HL-60 (cell line): ENCODE results near the gene LY6G6F.

Source experiments
- DNase-seq, 2 experiments: peaks; one replicate each; pipeline ENCODE4 v3.0.0-alpha.2; 2010 to 2020; ENCODE audit warnings: low read depth in 1 of 2, low spot score in 1 of 2
- H3K27ac ChIP-seq: fragments of 250-450 bp; sonication (Bioruptor Pico); replicated peaks from 2 replicates; pipeline ENCODE4 v1.5.1; 2020; ENCODE audit warnings: mild to moderate bottlenecking, moderate library complexity
- H3K27me3 ChIP-seq: fragments of 250-450 bp; sonication (Bioruptor Pico); 2 replicates; pipeline ENCODE4 v1.5.1; 2021; ENCODE audit warnings: mild to moderate bottlenecking, moderate library complexity; ENCODE audit not compliant: insufficient read depth, poor library complexity, severe bottlenecking
- H3K4me3 ChIP-seq: replicated peaks from 2 replicates; pipeline ENCODE4 v1.5.1; 2011; ENCODE audit warnings: mild to moderate bottlenecking, control low read depth, low read length; ENCODE audit not compliant: insufficient read depth
- GABPA ChIP-seq: IDR thresholded peaks from 2 replicates; pipeline ENCODE4 v1.6.1; 2012; ENCODE audit warnings: low read depth
- POLR2AphosphoS5 ChIP-seq: IDR thresholded peaks from 2 replicates; pipeline ENCODE4 v1.6.1; 2012; ENCODE audit warnings: low read depth
- SPI1 ChIP-seq: IDR thresholded peaks from 2 replicates; pipeline ENCODE4 v1.6.1; 2012; ENCODE audit warnings: low read depth, mild to moderate bottlenecking, borderline replicate concordance
- TF ChIP-seq, protein P1 (sequence below): IDR thresholded peaks from one replicate; pipeline ENCODE4 v1.5.1; 2011; ENCODE audit warnings: low read length, control low read depth, inconsistent platforms; ENCODE audit not compliant: insufficient read depth
- TF ChIP-seq, protein P2 (sequence below): IDR thresholded peaks from 2 replicates; pipeline ENCODE4 v1.6.1; 2012; ENCODE audit warnings: low read depth; ENCODE audit not compliant: insufficient replicate concordance

Gene LY6G6F

DNA sequence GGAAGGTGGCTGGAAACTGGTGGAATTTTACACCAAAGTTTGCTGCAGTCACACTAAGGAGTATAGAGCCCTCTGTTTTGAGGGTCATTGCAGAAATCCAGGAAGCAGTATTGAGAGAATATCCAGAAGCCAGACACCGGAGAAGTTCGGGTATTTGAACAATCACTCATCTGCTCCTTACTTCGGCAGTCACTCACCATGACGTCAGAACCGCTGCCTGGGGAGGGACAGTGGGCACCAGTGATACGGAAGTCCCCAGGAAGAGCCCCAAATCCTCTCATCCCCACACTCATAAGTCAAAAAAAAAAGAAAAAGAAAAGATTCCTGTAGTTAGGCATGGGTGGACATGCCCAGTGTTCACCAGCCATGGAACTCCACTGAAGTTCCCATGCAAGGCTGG is 29.8 kb upstream of the LY6G6F start:
- no peak for DNase-seq
- H3K27ac ChIP-seq: no peak overlapping the region
- TF ChIP-seq, protein P1, sequence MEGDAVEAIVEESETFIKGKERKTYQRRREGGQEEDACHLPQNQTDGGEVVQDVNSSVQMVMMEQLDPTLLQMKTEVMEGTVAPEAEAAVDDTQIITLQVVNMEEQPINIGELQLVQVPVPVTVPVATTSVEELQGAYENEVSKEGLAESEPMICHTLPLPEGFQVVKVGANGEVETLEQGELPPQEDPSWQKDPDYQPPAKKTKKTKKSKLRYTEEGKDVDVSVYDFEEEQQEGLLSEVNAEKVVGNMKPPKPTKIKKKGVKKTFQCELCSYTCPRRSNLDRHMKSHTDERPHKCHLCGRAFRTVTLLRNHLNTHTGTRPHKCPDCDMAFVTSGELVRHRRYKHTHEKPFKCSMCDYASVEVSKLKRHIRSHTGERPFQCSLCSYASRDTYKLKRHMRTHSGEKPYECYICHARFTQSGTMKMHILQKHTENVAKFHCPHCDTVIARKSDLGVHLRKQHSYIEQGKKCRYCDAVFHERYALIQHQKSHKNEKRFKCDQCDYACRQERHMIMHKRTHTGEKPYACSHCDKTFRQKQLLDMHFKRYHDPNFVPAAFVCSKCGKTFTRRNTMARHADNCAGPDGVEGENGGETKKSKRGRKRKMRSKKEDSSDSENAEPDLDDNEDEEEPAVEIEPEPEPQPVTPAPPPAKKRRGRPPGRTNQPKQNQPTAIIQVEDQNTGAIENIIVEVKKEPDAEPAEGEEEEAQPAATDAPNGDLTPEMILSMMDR: no peak
- TF ChIP-seq POLR2AphosphoS5 (no peak), SPI1 (no peak), GABPA (no peak)
- TF ChIP-seq, protein P2, sequence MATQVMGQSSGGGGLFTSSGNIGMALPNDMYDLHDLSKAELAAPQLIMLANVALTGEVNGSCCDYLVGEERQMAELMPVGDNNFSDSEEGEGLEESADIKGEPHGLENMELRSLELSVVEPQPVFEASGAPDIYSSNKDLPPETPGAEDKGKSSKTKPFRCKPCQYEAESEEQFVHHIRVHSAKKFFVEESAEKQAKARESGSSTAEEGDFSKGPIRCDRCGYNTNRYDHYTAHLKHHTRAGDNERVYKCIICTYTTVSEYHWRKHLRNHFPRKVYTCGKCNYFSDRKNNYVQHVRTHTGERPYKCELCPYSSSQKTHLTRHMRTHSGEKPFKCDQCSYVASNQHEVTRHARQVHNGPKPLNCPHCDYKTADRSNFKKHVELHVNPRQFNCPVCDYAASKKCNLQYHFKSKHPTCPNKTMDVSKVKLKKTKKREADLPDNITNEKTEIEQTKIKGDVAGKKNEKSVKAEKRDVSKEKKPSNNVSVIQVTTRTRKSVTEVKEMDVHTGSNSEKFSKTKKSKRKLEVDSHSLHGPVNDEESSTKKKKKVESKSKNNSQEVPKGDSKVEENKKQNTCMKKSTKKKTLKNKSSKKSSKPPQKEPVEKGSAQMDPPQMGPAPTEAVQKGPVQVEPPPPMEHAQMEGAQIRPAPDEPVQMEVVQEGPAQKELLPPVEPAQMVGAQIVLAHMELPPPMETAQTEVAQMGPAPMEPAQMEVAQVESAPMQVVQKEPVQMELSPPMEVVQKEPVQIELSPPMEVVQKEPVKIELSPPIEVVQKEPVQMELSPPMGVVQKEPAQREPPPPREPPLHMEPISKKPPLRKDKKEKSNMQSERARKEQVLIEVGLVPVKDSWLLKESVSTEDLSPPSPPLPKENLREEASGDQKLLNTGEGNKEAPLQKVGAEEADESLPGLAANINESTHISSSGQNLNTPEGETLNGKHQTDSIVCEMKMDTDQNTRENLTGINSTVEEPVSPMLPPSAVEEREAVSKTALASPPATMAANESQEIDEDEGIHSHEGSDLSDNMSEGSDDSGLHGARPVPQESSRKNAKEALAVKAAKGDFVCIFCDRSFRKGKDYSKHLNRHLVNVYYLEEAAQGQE: no peak

DNA sequence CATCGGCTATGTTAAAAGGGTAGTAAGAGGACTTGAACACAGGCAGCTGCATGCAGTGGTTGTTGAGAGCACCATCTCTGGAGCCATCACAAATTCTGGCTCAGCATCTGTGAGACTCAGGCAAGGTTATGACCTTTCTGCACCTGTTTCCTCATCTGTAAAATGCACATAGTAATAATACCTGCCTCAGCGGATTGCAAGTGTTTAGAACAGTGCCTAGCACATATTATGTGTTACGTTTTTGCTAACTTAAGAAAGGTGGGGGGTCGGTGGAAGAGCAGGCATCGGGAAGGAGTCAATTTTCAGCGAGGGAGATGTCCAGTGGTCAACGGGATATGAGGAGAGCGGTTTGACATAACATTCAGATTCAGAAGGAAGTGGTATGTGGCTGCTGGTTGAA is 28.7 kb upstream of the LY6G6F start:
- DNase-seq: no peak
- H3K27me3 ChIP-seq: no peaks in the 10 kb centered on the region
- TF ChIP-seq, protein P1: no peak
- TF ChIP-seq POLR2AphosphoS5 (no peak), SPI1 (no peak), GABPA (no peak)
- TF ChIP-seq, protein P2: no peak
- no peak overlapping the region for H3K4me3 ChIP-seq
- H3K27ac ChIP-seq: no peak overlapping the region

More for the DNA sequence above, 29.8 kb upstream of the LY6G6F start:
- Histone ChIP-seq H3K4me3 (no peak overlapping the region), H3K27me3 (no peaks in the 10 kb centered on the region)

DNA sequence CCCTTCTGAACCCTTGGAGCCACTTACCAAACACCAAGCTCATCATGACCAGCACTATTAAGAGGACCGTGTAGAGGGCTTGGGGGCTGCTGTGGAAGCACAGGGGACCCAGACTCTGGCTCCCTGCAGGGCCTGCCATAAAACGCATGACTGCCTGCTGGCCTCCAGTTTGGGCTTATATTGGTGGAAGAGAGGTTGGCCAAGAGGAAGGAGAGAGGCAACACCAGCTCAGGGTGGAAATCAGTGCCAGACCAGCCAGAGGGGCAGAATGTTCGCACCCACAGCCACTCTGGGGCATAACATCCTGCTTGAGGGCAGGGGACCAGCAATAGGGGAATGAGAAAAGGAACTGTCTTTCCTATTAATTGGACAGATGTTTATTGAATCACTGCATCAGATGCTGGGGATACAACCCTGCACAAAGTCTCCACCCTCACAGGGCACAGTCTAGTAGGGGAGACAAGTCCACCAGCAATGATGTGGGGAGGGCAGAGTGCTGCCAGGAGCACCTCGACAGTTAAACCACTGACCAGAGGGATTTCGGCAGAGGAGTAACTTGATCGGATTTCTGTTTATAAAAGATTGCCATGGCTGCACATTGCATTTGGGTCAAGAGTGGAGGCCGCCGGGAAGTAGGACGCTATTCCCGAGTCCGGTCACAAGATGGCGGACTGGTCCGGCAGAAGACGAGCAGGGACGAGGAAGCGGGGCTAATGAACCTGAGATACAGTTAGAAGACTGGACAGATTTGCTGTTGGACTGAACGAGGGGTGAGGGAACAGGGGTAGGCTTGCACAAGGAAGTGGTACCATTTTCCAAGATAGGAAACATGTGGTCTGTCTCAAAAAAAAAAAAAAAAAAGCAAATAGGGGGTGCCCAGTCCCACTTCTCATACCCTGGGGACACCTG is 26.2 kb upstream of the LY6G6F start, which contains the start of gene LY6G5C:
Gene LY6G5C (minus strand): TSS at position 842 of the 909 bp plus-strand sequence. CDS start 694 bp downstream, at position 148.
- Histone ChIP-seq H3K4me3 (peak within 1 kb of the TSS; percentile 43), H3K27ac (peak within 1 kb of the TSS; percentile 29; the same call in 1 of the 2 replicates), H3K27me3 (no peaks in the 10 kb centered on the region)
- peak; percentile 74 to 81 for DNase-seq
- TF ChIP-seq GABPA: no peak
- peak; percentile 14; the same call in 1 of the 2 replicates for TF ChIP-seq SPI1
- TF ChIP-seq, protein P1: peak; percentile 31
- TF ChIP-seq, protein P2: no peak
- no peak for TF ChIP-seq POLR2AphosphoS5
